ENCODE results near the gene ANTXR1.
"Not testable (repeated sequence)": the region's sequence is repeated elsewhere in the genome, so short reads cannot be mapped to it uniquely, and the experiment has no call there.

ANTXR1 gene

GRCh38 chr2:69211048-69211447 is 198.1 kb downstream of the ANTXR1 start:
- DNase-seq (ENCODE audit: low read depth): no peak

GRCh38 chr2:69211686-69212085 is 198.7 kb downstream of the ANTXR1 start:
- DNase-seq (ENCODE audit: low read depth): no peak

GRCh38 chr2:69212238-69213028 is 199.5 kb downstream of the ANTXR1 start:
- no peak for DNase-seq (ENCODE audit: low read depth)

GRCh38 chr2:69213201-69213600 is 200.2 kb downstream of the ANTXR1 start:
- DNase-seq (ENCODE audit: low read depth): no peak

- DNase-seq (ENCODE audit: low read depth): no peak
Observed at GRCh38 chr2:69213782-69214181, 200.8 kb downstream of the ANTXR1 start.

GRCh38 chr2:69214898-69215297 is 201.9 kb downstream of the ANTXR1 start:
- no peak for DNase-seq (ENCODE audit: low read depth)

- DNase-seq (ENCODE audit: low read depth): no peak
Observed at GRCh38 chr2:69216535-69217332, 203.8 kb downstream of the ANTXR1 start.

GRCh38 chr2:69217333-69218080 is 204.5 kb downstream of the ANTXR1 start:
- no peak for DNase-seq (ENCODE audit: low read depth)

- DNase-seq (ENCODE audit: low read depth): no peak
Observed at GRCh38 chr2:69221512-69221911, 208.5 kb downstream of the ANTXR1 start.

GRCh38 chr2:69221960-69222751 is 209.2 kb downstream of the ANTXR1 start:
- no peak for DNase-seq (ENCODE audit: low read depth)

GRCh38 chr2:69222953-69223658 is 210.1 kb downstream of the ANTXR1 start:
- no peak for DNase-seq (ENCODE audit: low read depth)

- DNase-seq (ENCODE audit: low read depth): no peak
Observed at GRCh38 chr2:69223759-69224511, 211.0 kb downstream of the ANTXR1 start.

- DNase-seq (ENCODE audit: low read depth): no peak
Observed at GRCh38 chr2:69224512-69224837, 211.5 kb downstream of the ANTXR1 start.

- DNase-seq (ENCODE audit: low read depth): no peak
Observed at GRCh38 chr2:69225933-69226332, 213.0 kb downstream of the ANTXR1 start.

GRCh38 chr2:69226903-69227302 is 213.9 kb downstream of the ANTXR1 start:
- no peak for DNase-seq (ENCODE audit: low read depth)

- no peak for DNase-seq (ENCODE audit: low read depth)
Observed at GRCh38 chr2:69227716-69228115, 214.7 kb downstream of the ANTXR1 start.

GRCh38 chr2:69230946-69231345 is 218.0 kb downstream of the ANTXR1 start:
- DNase-seq (ENCODE audit: low read depth): not testable (repeated sequence)

- no peak for DNase-seq (ENCODE audit: low read depth)
Observed at GRCh38 chr2:69231612-69232277, 218.8 kb downstream of the ANTXR1 start.

GRCh38 chr2:69235835-69236234 is 222.9 kb downstream of the ANTXR1 start:
- not testable (repeated sequence) for DNase-seq (ENCODE audit: low read depth)
